SK-N-SH treated with all-trans-retinoic acid at 6 μM for 48 hours (cell line): ENCODE results near the gene TNC.

ENCODE experiments used
- ATAC-seq: fragments of 200-7000 bp; cut with Tn5 transposase; 3 replicates; pipeline ENCODE4 v1.9.1; 2020; ENCODE audit warnings: mild to moderate bottlenecking, moderate library complexity
- ARNTL ChIP-seq: fragments of 450-650 bp; formaldehyde crosslinking; IDR thresholded peaks from 2 replicates; pipeline ENCODE4 v1.5.0; 2020; ENCODE audit warnings: low read depth, mild to moderate bottlenecking, moderate library complexity, borderline replicate concordance
- BACH2 ChIP-seq: fragments of 250-450 bp; sonication (Bioruptor Pico); IDR thresholded peaks from 2 replicates; pipeline ENCODE4 v1.9.0; 2021; ENCODE audit warnings: mild to moderate bottlenecking, borderline replicate concordance
- CREB5 ChIP-seq: fragments of 250-450 bp; sonication (Bioruptor Pico); IDR thresholded peaks from 2 replicates; pipeline ENCODE4 v1.5.1; 2020; ENCODE audit warnings: low read depth, mild to moderate bottlenecking, moderate library complexity
- CSDC2 ChIP-seq: fragments of 250-450 bp; sonication (Bioruptor Pico); IDR thresholded peaks from 2 replicates; pipeline ENCODE4 v1.5.0; 2020; ENCODE audit warnings: mild to moderate bottlenecking, moderate library complexity
- CSRNP3 ChIP-seq: fragments of 250-450 bp; sonication (Bioruptor Pico); IDR thresholded peaks from 2 replicates; pipeline ENCODE4 v1.5.1; 2021; ENCODE audit warnings: mild to moderate bottlenecking, moderate library complexity
- ESRRG ChIP-seq: fragments of 250-450 bp; sonication (Bioruptor Pico); IDR thresholded peaks from 2 replicates; pipeline ENCODE4 v1.6.1; 2021; ENCODE audit warnings: mild to moderate bottlenecking
- GLIS3 ChIP-seq: fragments of 250-450 bp; sonication (Bioruptor Pico); IDR thresholded peaks from 2 replicates; pipeline ENCODE4 v1.5.0; 2020; ENCODE audit warnings: mild to moderate bottlenecking, moderate library complexity
- ISL1 ChIP-seq: fragments of 250-450 bp; sonication (Bioruptor Pico); IDR thresholded peaks from 2 replicates; pipeline ENCODE4 v2.1.2; 2022; ENCODE audit warnings: mild to moderate bottlenecking, moderate library complexity
- PATZ1 ChIP-seq: fragments of 250-450 bp; sonication (Bioruptor Pico); IDR thresholded peaks from 2 replicates; pipeline ENCODE4 v1.8.0; 2020; ENCODE audit warnings: mild to moderate bottlenecking, moderate library complexity, borderline replicate concordance
- PPARA ChIP-seq: fragments of 250-450 bp; sonication (Bioruptor Pico); IDR thresholded peaks from 2 replicates; pipeline ENCODE4 v1.5.0; 2020; ENCODE audit warnings: mild to moderate bottlenecking, borderline replicate concordance
- RARB ChIP-seq: fragments of 250-450 bp; sonication (Bioruptor Pico); IDR thresholded peaks from 2 replicates; pipeline ENCODE4 v1.8.0; 2021; ENCODE audit warnings: mild to moderate bottlenecking, moderate library complexity
- TCF4 ChIP-seq: fragments of 250-450 bp; sonication (Bioruptor Pico); IDR thresholded peaks from 2 replicates; pipeline ENCODE4 v1.8.0; 2021; ENCODE audit warnings: mild to moderate bottlenecking, moderate library complexity, borderline replicate concordance
- TOX ChIP-seq: fragments of 250-450 bp; sonication (Bioruptor Pico); IDR thresholded peaks from 2 replicates; pipeline ENCODE4 v1.8.0; 2021; ENCODE audit warnings: mild to moderate bottlenecking, moderate library complexity, borderline replicate concordance
- ZFP3 ChIP-seq: fragments of 250-450 bp; sonication (Bioruptor Pico); IDR thresholded peaks from 2 replicates; pipeline ENCODE4 v1.5.0; 2020; ENCODE audit warnings: mild to moderate bottlenecking, moderate library complexity
- ZFP30 ChIP-seq: fragments of 450-650 bp; formaldehyde crosslinking; IDR thresholded peaks from 2 replicates; pipeline ENCODE4 v1.5.0; 2022; ENCODE audit warnings: mild to moderate bottlenecking, moderate library complexity
- ZNF565 ChIP-seq: fragments of 450-650 bp; formaldehyde crosslinking; conservative IDR thresholded peaks from 2 replicates; pipeline ENCODE4 v1.5.0; 2020; ENCODE audit warnings: low read depth, mild to moderate bottlenecking, moderate library complexity
- ZNF70 ChIP-seq: fragments of 450-650 bp; formaldehyde crosslinking; IDR thresholded peaks from 2 replicates; pipeline ENCODE4 v1.5.0; 2020; ENCODE audit warnings: mild to moderate bottlenecking, moderate library complexity
- ZNF8 ChIP-seq: fragments of 450-650 bp; formaldehyde crosslinking; IDR thresholded peaks from 2 replicates; pipeline ENCODE4 v1.5.0; 2020; ENCODE audit warnings: mild to moderate bottlenecking, moderate library complexity

Gene TNC

GRCh38 chr9:115058175-115058574, 59.8 kb downstream of the TNC start:
- ATAC-seq = no peak; the same call in 1 of the 3 replicates
- TF ChIP-seq CSRNP3 (CRISPR knock-in tag) = no peak
- no peak for TF ChIP-seq ZNF8 (CRISPR knock-in tag)
- no peak for TF ChIP-seq PATZ1 (CRISPR knock-in tag)
- no peak for TF ChIP-seq ZNF565 (CRISPR knock-in tag)
- TF ChIP-seq CSDC2 (CRISPR knock-in tag) = no peak
- TF ChIP-seq ISL1 = no peak
- no peak for TF ChIP-seq GLIS3
- TF ChIP-seq, all 23 proteins: peak for 0

GRCh38 chr9:115057559-115057958, 60.4 kb downstream of the TNC start:
- ATAC-seq = peak; percentile 66
- TF ChIP-seq ISL1 = peak; percentile 84
- TF ChIP-seq TCF4 (CRISPR knock-in tag) = no peak

GRCh38 chr9:115050002-115050490, 67.9 kb downstream of the TNC start:
- TF ChIP-seq ZNF70 (CRISPR knock-in tag) = no peak
- TF ChIP-seq CSDC2 (CRISPR knock-in tag) = no peak
- no peak for TF ChIP-seq BACH2 (CRISPR knock-in tag)
- TF ChIP-seq PATZ1 (CRISPR knock-in tag) = no peak
- no peak for TF ChIP-seq ZFP3
- no peak for TF ChIP-seq GLIS3
- no peak for TF ChIP-seq PPARA (CRISPR knock-in tag)
- no peak for TF ChIP-seq CREB5
- TF ChIP-seq CSRNP3 (CRISPR knock-in tag) = no peak
- ATAC-seq = no peak

GRCh38 chr9:115046824-115047223, 71.1 kb downstream of the TNC start:
- TF ChIP-seq PATZ1 (CRISPR knock-in tag) (no peak), ARNTL (no peak), TCF4 (CRISPR knock-in tag) (no peak), PPARA (CRISPR knock-in tag) (no peak), BACH2 (CRISPR knock-in tag) (no peak), TOX (CRISPR knock-in tag) (no peak), ISL1 (no peak), ZFP3 (no peak), ZNF565 (CRISPR knock-in tag) (no peak), CREB5 (no peak), CSDC2 (CRISPR knock-in tag) (no peak), RARB (no peak), ESRRG (no peak), GLIS3 (no peak), ZFP30 (CRISPR knock-in tag) (no peak), CSRNP3 (CRISPR knock-in tag) (no peak)
- no peak for ATAC-seq
